Stimulated activated CD8-positive, alpha-beta memory T cell treated with anti-CD3 and anti-CD28 coated beads, Interleukin-12 subunit alpha, Interleukin-12 subunit beta, amount 100 ng/mL, for 24 hours (primary cell): ENCODE results near the gene ARFGAP1.

Source experiments
- DNase-seq: peaks from one replicate; pipeline ENCODE4 v3.0.0-alpha.2; 2020; ENCODE audit errors: extremely low read depth

ARFGAP1 gene

GRCh38 chr20:63259734-63260460 is 12.7 kb upstream of the ARFGAP1 start:
- no peak for DNase-seq

- no peak for DNase-seq
These were observed 12.1 kb upstream of the ARFGAP1 start for GRCh38 chr20:63260521-63260920.

- DNase-seq, result no peak
These were observed 11.4 kb upstream of the ARFGAP1 start for GRCh38 chr20:63261060-63261794.

- no peak for DNase-seq
These were observed 10.7 kb upstream of the ARFGAP1 start for GRCh38 chr20:63261795-63262528.

- DNase-seq, result no peak
These were observed 9.8 kb upstream of the ARFGAP1 start for GRCh38 chr20:63262836-63263235.

GRCh38 chr20:63264000-63264399 is 8.6 kb upstream of the ARFGAP1 start:
- no peak for DNase-seq

GRCh38 chr20:63264519-63264918 is 8.1 kb upstream of the ARFGAP1 start:
- no peak for DNase-seq

GRCh38 chr20:63265891-63266515 is 6.6 kb upstream of the ARFGAP1 start:
- DNase-seq, result no peak

- no peak for DNase-seq
These were observed 4.9 kb upstream of the ARFGAP1 start for GRCh38 chr20:63267691-63268090.

- DNase-seq, result no peak
These were observed 4.4 kb upstream of the ARFGAP1 start for GRCh38 chr20:63268256-63268655.

GRCh38 chr20:63268671-63269439 is 3.8 kb upstream of the ARFGAP1 start:
- no peak for DNase-seq

- no peak for DNase-seq
These were observed 2.9 kb upstream of the ARFGAP1 start for GRCh38 chr20:63269724-63270123.

- DNase-seq, result no peak
These were observed 1.8 kb upstream of the ARFGAP1 start for GRCh38 chr20:63270606-63271325.

- no peak for DNase-seq
These were observed 506 bp downstream of the ARFGAP1 start for GRCh38 chr20:63273059-63273579.

GRCh38 chr20:63273635-63274380 is 1.2 kb downstream of the ARFGAP1 start:
- DNase-seq, result no peak

- no peak for DNase-seq
These were observed 2.0 kb downstream of the ARFGAP1 start for GRCh38 chr20:63274381-63275228.

- no peak for DNase-seq
These were observed 3.2 kb downstream of the ARFGAP1 start for GRCh38 chr20:63275825-63276224.

- DNase-seq, result no peak
These were observed 4.3 kb downstream of the ARFGAP1 start for GRCh38 chr20:63276956-63277355.
